GM19099 (cell line): Measurements from ENCODE around the gene ROCK2.

Source experiments
- POLR2A ChIP-seq: IDR thresholded peaks from 3 replicates; pipeline ENCODE4 v1.6.1; 2011; ENCODE audit warnings: low read depth; ENCODE audit not compliant: insufficient read length; ENCODE audit errors: extremely low read depth

The ROCK2 gene

DNA sequence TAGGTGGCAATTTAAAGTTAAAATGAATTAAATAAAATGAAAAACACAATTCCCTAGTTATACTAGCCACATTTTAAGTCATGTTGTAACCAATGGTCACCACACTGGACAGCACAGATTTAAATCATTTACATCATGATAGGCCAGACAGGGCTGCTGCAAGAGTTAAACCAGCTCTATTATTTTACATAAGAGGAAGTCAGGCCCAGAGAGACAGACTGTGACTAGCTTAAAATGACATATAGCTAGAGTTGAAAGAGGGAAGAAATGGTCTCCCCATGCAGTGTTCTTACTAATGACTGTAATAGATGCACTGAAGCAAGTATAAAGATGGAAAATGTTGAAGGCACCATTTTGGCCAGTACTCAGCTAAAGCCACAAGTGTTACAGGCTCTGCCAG, 119.5 kb downstream of the ROCK2 start:
- no peak for TF ChIP-seq POLR2A

DNA sequence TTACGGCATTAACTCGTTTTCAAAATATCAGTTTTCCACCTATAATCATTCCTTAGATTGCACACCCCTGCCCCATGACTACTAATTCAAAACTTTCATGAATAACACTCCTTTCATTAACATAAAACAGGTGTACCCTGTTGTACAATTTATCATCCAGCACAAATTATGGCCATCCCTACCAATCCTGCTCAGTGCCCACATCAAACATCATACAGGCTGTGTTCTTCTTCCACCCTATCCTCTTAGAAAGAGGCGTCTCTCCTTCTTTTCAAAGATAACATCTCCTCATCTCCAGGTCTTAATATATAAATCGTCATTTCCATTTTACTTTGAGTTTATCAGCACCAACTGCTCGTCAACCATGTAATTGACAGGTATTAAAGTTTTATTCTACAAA, 121.6 kb downstream of the ROCK2 start:
- no peak for TF ChIP-seq POLR2A

DNA sequence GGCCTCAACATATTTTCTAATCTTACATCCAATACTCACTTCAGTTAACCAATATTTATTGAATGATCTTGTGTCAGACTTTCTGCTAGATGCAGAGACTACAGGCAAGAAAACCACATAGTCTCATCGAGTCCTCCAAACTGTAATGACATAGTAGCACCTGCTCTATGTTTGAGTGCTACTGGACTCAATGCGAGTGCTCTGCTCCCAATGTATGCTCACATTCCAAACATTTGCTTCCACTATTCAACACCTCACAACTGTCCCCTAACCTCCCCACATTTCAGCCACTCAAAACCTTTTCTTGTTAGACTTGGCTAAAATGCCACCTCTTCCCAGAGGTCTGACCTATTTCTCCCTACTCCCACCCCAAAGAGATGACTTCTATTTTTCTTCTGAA, 124.0 kb downstream of the ROCK2 start:
- TF ChIP-seq POLR2A = no peak

DNA sequence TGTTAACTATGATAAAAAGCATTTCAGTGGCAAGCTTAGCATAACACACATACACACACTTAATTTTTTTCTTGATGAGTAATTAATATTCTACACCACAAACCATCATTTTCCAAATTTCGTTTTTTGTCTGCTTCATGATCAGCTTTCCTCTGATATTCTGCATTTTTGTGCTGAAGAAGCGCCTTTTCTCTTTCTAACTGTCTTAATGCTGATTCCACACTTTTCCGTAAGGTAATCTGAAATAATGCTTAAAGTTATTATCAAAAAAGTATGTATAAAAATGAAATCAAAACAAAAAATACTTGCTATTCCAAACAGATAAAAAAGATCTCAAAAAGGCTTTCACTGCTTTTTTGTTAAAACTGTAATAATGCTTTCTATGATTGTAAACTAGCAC, 129.0 kb downstream of the ROCK2 start:
- TF ChIP-seq POLR2A = no peak

DNA sequence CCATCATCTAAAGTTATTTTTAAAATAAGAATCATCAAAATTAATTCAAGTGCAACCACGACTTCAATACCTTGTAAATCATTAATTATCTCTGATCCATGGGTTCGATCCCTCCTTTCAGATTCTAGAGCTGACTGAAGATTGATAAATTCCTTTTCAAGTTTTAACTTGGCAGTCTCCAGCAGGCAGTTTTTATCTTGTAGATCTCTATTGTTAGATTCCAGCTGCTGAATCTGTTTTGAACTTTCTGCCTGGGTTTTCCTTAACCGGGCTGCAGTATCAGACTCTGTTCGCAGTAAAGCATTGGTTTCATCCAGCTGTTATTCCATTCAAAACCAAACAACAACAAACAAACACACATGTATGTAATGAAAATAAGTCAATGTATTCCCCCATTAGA, 129.7 kb downstream of the ROCK2 start:
- TF ChIP-seq POLR2A = no peak

DNA sequence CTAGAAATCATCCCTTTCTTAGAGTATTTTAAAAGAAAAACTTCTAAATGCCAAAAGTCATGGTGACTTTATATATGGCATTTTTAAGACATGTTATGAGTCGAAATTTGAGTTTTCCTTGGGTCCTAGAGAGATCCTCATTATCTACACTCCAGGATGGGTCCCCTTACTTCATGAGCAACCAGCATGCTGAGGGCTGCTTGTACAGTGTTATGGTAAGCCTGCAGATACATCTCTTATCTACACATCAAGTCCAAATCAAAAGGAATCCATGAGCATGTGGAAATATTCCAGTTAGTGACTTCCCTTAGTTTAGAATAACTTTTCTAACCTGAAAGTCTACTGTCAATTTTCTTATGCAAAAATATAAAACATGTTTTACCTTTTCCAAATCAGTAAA, 130.5 kb downstream of the ROCK2 start:
- TF ChIP-seq POLR2A = no peak

DNA sequence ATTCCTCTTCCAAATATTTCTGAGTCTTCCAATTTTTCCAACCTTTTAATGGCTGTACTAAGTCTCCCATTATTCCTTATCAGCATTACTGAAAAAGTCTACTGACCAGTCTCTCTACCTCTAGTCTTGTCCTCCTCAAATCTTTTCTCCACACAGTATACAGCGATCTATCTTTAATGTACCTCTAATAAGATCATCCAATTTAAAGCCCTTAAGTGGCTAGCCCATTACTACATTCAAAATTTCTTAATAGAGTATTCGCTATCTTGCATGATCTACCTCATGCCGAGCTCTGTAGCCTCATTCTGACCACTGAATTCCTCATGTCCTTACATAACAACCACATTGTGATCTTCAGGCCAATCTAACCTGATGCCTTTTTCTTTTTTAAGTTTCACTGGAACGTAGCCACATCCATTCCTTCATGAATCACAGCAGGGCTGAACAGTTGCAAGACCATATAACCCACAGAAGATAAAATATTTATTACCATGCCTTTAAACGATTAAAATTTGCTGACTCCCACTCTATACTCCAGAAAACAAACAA, 131.3 kb downstream of the ROCK2 start:
- no peak for TF ChIP-seq POLR2A

DNA sequence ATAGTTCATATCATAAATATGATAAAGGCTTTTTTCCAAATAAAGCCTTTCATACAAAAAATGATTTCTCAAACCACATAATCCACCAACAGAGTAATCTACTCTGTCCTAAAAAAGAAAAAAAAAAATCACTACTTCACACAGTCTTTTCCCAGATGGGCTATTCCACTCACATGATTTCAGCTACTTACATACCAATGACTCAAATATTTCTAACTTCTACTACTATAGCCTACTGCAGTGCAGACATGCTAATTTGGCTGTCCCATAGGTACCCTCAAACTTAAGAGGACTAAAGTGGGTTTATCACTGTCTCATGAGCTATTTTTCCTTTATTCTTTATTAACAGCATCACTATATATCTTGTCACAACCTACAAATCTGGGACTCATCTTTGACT, 131.8 kb downstream of the ROCK2 start:
- TF ChIP-seq POLR2A = no peak

DNA sequence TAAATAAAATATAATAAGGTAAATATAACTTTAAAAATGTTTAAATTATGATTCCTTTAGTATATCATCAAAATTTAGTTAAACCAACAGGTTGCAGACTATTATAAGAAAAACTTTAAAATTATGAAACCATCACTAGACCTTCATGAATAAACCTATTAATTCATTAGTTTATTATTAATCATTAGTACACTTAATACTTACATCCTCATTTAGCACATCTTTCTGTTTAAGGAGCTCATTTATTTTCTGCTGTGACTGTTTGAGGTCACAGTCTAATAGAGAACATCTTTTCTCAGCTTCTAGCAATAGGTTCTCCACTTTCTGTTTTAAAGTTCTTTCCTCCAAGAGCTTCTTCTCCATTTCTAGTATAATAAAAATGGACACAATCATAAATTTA, 136.4 kb downstream of the ROCK2 start:
- TF ChIP-seq POLR2A = no peak

DNA sequence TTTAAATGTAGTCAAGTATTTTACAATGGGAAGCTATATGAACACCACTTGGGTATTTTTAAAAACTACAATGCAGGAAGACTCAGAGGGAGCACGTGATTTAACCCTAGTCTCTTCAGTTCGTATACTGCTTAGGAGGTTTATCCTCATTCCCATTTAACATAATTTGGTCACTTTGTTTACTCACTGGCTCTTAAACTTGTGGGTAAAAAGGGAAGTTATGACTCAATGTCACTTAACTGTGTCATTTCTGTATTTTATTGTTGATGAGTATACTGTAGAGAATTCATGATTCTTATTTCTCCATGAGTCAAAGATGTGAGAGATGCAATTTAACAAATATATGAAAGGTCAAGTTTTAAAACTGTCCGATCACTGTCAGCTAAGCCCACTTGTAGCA, 141.0 kb downstream of the ROCK2 start:
- TF ChIP-seq POLR2A = no peak

DNA sequence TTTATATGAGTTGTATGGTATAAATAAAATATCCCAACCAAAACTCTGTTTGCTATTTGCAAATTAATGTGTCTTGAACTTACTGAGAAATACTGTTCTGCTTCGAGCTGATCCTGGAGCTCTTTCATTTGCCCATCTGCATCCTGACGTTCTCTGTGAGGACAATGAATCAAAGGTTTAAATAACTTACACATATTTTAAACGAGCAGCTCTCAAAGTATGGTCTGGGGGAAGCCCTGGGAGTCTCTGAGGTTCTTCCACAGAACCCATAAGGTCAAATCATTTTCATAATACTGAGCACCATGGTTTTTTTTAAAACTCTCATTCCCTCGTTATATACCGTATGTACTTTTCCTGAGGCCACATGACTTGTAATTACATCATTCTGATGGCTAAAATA, 142.5 kb downstream of the ROCK2 start:
- no peak for TF ChIP-seq POLR2A

DNA sequence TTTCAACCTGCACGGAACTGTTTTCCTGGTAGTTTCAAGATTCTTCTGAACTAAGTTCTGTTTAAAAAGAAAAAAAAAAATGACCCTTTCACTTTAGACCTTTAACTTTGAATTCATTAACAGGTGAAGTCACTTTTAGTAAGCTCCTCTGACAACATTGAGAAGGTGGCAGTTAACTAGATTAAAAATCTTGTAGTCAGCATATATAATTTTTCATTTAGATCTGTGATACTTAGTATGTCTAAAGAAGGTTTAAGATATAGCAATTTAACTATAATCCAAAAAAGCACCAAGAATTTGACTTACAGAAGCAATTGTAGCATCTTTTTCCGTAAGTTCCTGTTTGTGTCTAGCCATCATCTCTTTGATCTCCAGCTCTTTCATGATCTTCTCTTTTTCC, 143.8 kb downstream of the ROCK2 start:
- TF ChIP-seq POLR2A = no peak

DNA sequence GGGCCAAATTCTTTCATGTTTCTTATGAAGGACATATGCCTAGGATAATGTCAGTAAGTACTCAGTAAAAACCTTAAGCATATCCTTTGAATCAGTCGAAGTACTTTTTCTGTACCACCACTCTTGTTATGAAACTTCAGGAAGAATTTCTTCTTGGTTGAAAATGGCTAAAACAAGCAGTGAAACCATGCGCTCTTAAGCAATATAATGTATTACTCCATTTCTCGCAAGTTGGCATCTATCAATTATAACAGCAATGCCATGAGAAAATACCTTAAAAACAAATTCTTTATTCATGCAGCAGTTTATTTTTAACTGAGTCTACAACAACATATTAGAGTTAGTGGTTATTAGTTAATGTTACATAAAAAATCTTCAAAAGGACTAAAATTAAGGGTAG, 148.2 kb downstream of the ROCK2 start:
- TF ChIP-seq POLR2A = no peak

DNA sequence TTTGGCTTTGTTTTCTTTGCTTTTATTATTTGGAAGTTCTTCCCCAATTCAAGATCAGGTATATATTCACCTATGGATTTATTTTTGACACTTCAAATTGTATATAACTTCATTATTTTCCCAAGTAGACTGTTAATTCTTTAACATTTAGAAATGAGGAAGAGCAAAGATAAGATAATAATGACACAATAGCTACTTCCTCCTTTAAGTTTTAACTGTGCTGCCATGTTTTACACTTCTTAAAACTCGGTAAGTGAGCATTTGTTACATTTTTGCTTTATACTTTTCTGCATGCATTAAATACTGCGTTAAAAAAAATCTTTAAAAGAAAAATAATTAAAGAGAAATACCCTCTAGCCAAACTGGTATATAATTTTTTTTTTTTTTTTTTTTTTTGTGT, 156.7 kb downstream of the ROCK2 start:
- no peak for TF ChIP-seq POLR2A

DNA sequence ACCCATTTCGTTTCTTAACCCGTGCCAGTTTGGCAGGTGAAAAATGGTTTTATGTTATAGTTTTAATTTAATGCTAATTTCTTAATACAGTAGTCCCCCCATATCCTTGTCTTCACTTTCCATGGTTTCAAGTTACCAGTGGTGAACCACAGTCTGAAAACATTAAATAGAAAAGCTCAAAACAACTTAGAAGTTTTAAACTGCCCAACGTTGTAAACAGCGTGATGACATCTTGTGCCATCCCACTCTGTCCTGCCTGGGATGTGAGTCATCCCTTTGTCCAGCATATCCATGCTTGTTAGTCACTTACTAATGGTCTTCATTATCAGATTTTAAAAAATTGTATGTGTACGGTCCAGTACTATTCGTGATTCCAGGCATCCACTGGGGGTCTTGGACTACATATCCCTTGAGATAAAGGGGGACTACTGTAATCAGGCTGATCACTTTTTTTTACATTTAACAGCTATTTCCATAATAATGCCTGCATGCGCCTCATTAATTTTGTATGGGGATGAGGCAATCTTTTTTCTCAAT, 157.3 kb downstream of the ROCK2 start:
- no peak for TF ChIP-seq POLR2A

DNA sequence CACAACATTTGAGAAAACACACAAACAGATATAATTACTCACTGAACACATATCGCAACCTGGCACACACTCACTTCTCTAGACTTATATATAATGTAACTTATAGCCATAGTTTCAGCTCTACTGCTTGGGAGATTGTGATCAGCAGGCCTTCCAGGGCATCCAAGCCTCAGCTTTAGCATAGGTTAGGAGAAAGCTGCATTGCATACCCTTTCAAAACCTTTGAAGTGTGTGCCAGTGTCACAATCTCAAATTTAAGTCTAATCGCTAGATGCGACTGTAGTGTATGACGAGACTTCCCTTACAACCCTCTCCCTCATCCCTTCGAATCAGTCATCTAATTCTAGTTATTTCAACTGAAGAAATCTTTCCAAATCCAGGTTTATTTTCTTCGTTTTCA, 158.3 kb downstream of the ROCK2 start:
- no peak for TF ChIP-seq POLR2A

DNA sequence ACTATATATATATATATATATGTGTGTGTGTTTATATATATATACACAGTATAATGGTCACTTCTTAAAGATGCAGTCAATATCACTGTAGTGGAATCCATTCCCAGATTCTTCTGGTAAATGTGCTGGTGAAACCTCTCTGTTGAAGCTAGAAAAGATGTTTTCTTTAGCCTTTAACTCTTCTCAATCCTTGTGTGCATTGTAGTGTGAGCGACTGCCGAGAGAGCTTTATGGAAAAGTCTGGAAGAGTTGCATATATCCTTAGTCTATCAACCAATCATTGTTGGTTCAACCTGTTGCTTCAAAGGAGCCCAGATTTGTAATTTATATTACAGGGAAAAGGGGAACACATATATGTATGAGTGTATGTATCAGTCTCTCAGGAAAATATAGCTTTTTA, 161.5 kb downstream of the ROCK2 start:
- no peak for TF ChIP-seq POLR2A
